Body of pancreas (tissue), 4 donors: ENCODE data around the gene NLN. TPM values are rescaled to one million over a fixed set of nuclear protein-coding genes. Genes with fewer than 3 reads are reported as not detected.

Experiments
- ATAC-seq: fragments of 150-250 bp; one replicate; pipeline ENCODE4 v1.9.1; 2016
- DNase-seq, 4 donors: peaks; one replicate each; pipeline ENCODE4 v3.0.0-alpha.2; 2019
- H3K27ac ChIP-seq, 4 donors: fragments of 200-600 bp; sonication (generic); 1 replicate in 3 of 4; 2 replicates in 1 of 4; pipeline versions ENCODE4 v1.5.1 to v1.6.1; 2016 to 2019; ENCODE audit warnings: mild to moderate bottlenecking in 1 of 4, mixed read lengths in 1 of 4, moderate library complexity in 1 of 4
- H3K27me3 ChIP-seq, 2 donors: fragments of 200-600 bp; sonication (generic); one replicate each; pipeline ENCODE4 v1.6.0; 2016; ENCODE audit warnings: mild to moderate bottlenecking in 1 of 2
- H3K36me3 ChIP-seq, 2 donors: fragments of 200-600 bp; sonication (generic); replicated peaks in 1 of 2; 2 replicates each; pipeline ENCODE4 v1.5.1; 2016; ENCODE audit warnings: low read depth in 2 of 2; ENCODE audit not compliant: insufficient read depth in 1 of 2
- H3K4me1 ChIP-seq: fragments of 200-600 bp; sonication (generic); one replicate; pipeline ENCODE4 v1.6.0; 2016
- H3K4me3 ChIP-seq, 2 donors: fragments of 200-600 bp; sonication (generic); 1 replicate in 1 of 2; 2 replicates in 1 of 2; pipeline ENCODE4 v1.5.1; 2016 to 2019
- H3K9me3 ChIP-seq, 3 donors: fragments of 200-600 bp; sonication (generic); 1 replicate in 2 of 3; 2 replicates in 1 of 3; pipeline ENCODE4 v1.5.1; 2016
- POLR2A ChIP-seq, 3 donors: fragments of 450-650 bp; IDR thresholded peaks; one replicate each; pipeline ENCODE4 v1.6.1; 2016; ENCODE audit warnings: antibody characterized with exemption in 3 of 3, mild to moderate bottlenecking in 2 of 3
- WGBS, 2 donors: methylation state at CpG; one replicate each; pipeline ENCODE4 v1.1.5; 2017; 5-methylcytosine and 5-hydroxymethylcytosine counted together
- intact Hi-C: fragments of 100-400 bp; cut with DNase I; formaldehyde crosslinking; loops from one replicate; pipeline ENCODE4 v1.15.1; 2023
- total RNA-seq, 2 donors: library from RNA; depleted of rRNA; stranded (reverse); fragments of >200 nt; gene quantifications; one replicate each; pipeline ENCODE4 v1.1.0, GENCODE V29; 2016
- TF ChIP-seq, protein P1 (sequence below), 7 experiments: fragments of 450-650 bp in 4 of 7; fragments of 200-600 bp in 3 of 7; sonication (generic) in 3 of 7; IDR thresholded peaks; one replicate each; pipeline ENCODE4 v1.5.1; 2016 to 2019; ENCODE audit warnings: antibody characterized with exemption in 7 of 7

Gene NLN
- total RNA-seq, 2 donors from 2014 or later: 2.3 to 8.0 TPM

GRCh38 chr5:65749956-65750355, 28.0 kb downstream of the NLN start:
- intact Hi-C loops: no loop called here
- Histone ChIP-seq H3K27ac (no peak overlapping the region), H3K9me3 (no peaks in the 10 kb centered on the region), H3K4me1 (no peaks in the 10 kb centered on the region), H3K27me3 (no peaks in the 10 kb centered on the region), H3K36me3 (no peaks in the 10 kb centered on the region), H3K4me3 (no peak overlapping the region)
- DNase-seq: no peak
- 89 to 93% methylated on average over 5 of the region's 5 CpGs for WGBS, 2 donors
- no peak for ATAC-seq
- TF ChIP-seq, protein P1, sequence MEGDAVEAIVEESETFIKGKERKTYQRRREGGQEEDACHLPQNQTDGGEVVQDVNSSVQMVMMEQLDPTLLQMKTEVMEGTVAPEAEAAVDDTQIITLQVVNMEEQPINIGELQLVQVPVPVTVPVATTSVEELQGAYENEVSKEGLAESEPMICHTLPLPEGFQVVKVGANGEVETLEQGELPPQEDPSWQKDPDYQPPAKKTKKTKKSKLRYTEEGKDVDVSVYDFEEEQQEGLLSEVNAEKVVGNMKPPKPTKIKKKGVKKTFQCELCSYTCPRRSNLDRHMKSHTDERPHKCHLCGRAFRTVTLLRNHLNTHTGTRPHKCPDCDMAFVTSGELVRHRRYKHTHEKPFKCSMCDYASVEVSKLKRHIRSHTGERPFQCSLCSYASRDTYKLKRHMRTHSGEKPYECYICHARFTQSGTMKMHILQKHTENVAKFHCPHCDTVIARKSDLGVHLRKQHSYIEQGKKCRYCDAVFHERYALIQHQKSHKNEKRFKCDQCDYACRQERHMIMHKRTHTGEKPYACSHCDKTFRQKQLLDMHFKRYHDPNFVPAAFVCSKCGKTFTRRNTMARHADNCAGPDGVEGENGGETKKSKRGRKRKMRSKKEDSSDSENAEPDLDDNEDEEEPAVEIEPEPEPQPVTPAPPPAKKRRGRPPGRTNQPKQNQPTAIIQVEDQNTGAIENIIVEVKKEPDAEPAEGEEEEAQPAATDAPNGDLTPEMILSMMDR (IDR thresholded peaks at IDR 0.05): no peak

- TF ChIP-seq, protein P1 (IDR thresholded peaks at IDR 0.05): no peak
- no peak for TF ChIP-seq POLR2A (IDR thresholded peaks at IDR 0.05)
- DNase-seq (no peak), ATAC-seq (no peak)
- 52 to 66% methylated on average over 2 of the region's 2 CpGs for WGBS, 2 donors
- Histone ChIP-seq H3K27ac (no peak overlapping the region), H3K27me3 (no peaks in the 10 kb centered on the region), H3K4me3 (no peak overlapping the region), H3K9me3 (no peaks in the 10 kb centered on the region), H3K4me1 (no peaks in the 10 kb centered on the region), H3K36me3 (no peaks in the 10 kb centered on the region)
- intact Hi-C loops: no loop called here
These were observed 28.9 kb downstream of the NLN start for GRCh38 chr5:65750938-65751337.

DNA sequence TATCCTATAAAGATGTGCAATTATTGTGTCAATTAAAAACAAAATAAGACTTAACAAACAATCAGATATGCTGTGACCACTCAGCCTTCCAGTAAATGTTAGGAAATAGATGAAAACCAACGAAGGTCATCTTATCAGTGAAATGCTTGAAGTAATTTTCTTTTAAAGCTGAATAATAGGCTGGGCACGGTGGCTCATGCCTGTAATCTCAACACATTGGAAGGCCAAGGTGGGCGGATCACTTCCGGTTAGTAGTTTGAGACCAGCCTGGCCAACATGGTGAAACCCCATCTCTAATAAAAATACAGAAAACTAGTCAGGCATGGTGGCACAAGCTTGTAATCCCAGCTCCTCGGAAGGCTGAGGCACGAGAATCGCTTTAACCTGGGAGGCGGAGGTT, 31.2 kb downstream of the NLN start:
- no peak overlapping the region for H3K27ac ChIP-seq

DNA sequence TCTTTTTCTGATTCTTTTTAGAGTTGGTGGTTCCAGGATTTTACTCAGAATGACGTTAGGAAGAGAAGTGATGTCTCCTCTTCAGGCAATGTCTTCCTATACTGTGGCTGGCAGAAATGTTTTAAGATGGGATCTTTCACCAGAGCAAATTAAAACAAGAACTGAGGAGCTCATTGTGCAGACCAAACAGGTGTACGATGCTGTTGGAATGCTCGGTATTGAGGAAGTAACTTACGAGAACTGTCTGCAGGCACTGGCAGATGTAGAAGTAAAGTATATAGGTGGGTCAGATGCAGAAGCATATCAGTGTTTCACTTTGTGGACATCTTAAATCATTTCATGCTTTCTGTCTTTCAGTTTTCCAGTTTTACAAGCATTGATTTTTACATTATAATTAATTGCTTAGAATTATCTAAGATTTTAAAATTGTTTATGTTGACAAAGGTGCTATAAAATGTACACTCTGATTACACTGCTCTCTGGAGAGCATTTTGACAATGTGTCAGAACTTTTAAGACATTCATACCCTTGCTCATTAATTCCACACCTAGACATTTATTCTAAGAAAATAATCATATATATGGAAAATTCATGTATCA, 36.6 kb downstream of the NLN start:
- DNase-seq (no peak), ATAC-seq (no peak)
- TF ChIP-seq, protein P1 (IDR thresholded peaks at IDR 0.05): no peak
- TF ChIP-seq POLR2A (IDR thresholded peaks at IDR 0.05): no peak
- no peaks in the 10 kb centered on the region for H3K36me3 ChIP-seq
- H3K4me1 ChIP-seq: no peaks in the 10 kb centered on the region
- H3K27ac ChIP-seq: no peak overlapping the region
- WGBS, 2 donors: 67 to 78% methylated on average over 4 of the region's 4 CpGs
- H3K27me3 ChIP-seq: no peaks in the 10 kb centered on the region
- H3K4me3 ChIP-seq: no peak overlapping the region
- no peaks in the 10 kb centered on the region for H3K9me3 ChIP-seq
- intact Hi-C loops: no loop called here

More for the DNA sequence above, 31.2 kb downstream of the NLN start:
- WGBS, 2 donors: 71 to 72% methylated on average over 8 of the region's 8 CpGs
- intact Hi-C loops: no loop called here
- Histone ChIP-seq H3K4me1 (no peaks in the 10 kb centered on the region), H3K36me3 (no peaks in the 10 kb centered on the region), H3K9me3 (no peaks in the 10 kb centered on the region), H3K27me3 (no peaks in the 10 kb centered on the region), H3K4me3 (no peak overlapping the region)
- TF ChIP-seq POLR2A (IDR thresholded peaks at IDR 0.05): no peak
- TF ChIP-seq, protein P1 (IDR thresholded peaks at IDR 0.05): no peak
- ATAC-seq (no peak), DNase-seq (no peak)
